DMS 273 (cell line): ENCODE measurements around the gene CIAO2B.

ENCODE experiments used
- DNase-seq: peaks from one replicate; lab custom pipeline; 2025; ENCODE audit not compliant: unreplicated experiment; lab: John Stamatoyannopoulos, UW

CIAO2B gene

GRCh38 chr16:66888647-66889615, 45.3 kb downstream of the CIAO2B start:
- no peak for DNase-seq

- no peak for DNase-seq
These were observed 47.3 kb downstream of the CIAO2B start for GRCh38 chr16:66886914-66887313.

GRCh38 chr16:66886321-66886720, 47.9 kb downstream of the CIAO2B start:
- DNase-seq = no peak

- DNase-seq = no peak
These were observed 48.7 kb downstream of the CIAO2B start for GRCh38 chr16:66885491-66885890.

GRCh38 chr16:66882702-66883101, 51.5 kb downstream of the CIAO2B start:
- no peak for DNase-seq
